ENCODE data around the gene FOXP3. TPM values are rescaled to one million over a fixed set of nuclear protein-coding genes. Genes with fewer than 3 reads are reported as not detected.

Gene FOXP3
- total RNA-seq, 1 donor from 2014 or later: 1.5 TPM

GRCh38 chrX:49257846-49258748, 6.4 kb downstream of the FOXP3 start:
- H3K27ac ChIP-seq: no peak overlapping the region
- intact Hi-C loops (cut with DNase I): no loop called here
- no peaks in the 10 kb centered on the region for H3K4me1 ChIP-seq
- H3K36me3 ChIP-seq: no peaks in the 10 kb centered on the region
- no peaks in the 10 kb centered on the region for H3K27me3 ChIP-seq
- H3K4me3 ChIP-seq: no peak overlapping the region
- TF ChIP-seq CTCF (IDR thresholded peaks at IDR 0.05): no peak
- TF ChIP-seq POLR2AphosphoS5 (IDR thresholded peaks at IDR 0.05; ENCODE audit: insufficient read depth in 1 of 2, low read depth in 1 of 2): no peak
- no peak for TF ChIP-seq POLR2A (IDR thresholded peaks at IDR 0.05)
- H3K9me3 ChIP-seq: no peaks in the 10 kb centered on the region
- no peak for DNase-seq (ENCODE audit: extremely low spot score in 2 of 2)

GRCh38 chrX:49257074-49257790, 7.3 kb downstream of the FOXP3 start:
- H3K27me3 ChIP-seq: no peaks in the 10 kb centered on the region
- no peaks in the 10 kb centered on the region for H3K9me3 ChIP-seq
- H3K4me3 ChIP-seq: no peak overlapping the region
- no peaks in the 10 kb centered on the region for H3K36me3 ChIP-seq
- no peaks in the 10 kb centered on the region for H3K4me1 ChIP-seq
- intact Hi-C loops (cut with DNase I): no loop called here
- no peak overlapping the region for H3K27ac ChIP-seq
- DNase-seq (ENCODE audit: extremely low spot score in 2 of 2): no peak
- TF ChIP-seq CTCF (IDR thresholded peaks at IDR 0.05): no peak
- TF ChIP-seq POLR2A (IDR thresholded peaks at IDR 0.05): no peak

- intact Hi-C loops (cut with DNase I): no loop called here
- Histone ChIP-seq H3K27ac (no peak overlapping the region), H3K36me3 (no peaks in the 10 kb centered on the region), H3K27me3 (no peaks in the 10 kb centered on the region), H3K4me3 (no peak overlapping the region), H3K9me3 (no peaks in the 10 kb centered on the region), H3K4me1 (no peaks in the 10 kb centered on the region)
- DNase-seq (ENCODE audit: extremely low spot score in 2 of 2): no peak
- no peak for TF ChIP-seq POLR2AphosphoS5 (IDR thresholded peaks at IDR 0.05; ENCODE audit: insufficient read depth in 1 of 2, low read depth in 1 of 2)
- no peak for TF ChIP-seq CTCF (IDR thresholded peaks at IDR 0.05)
- TF ChIP-seq POLR2A (IDR thresholded peaks at IDR 0.05): no peak
These were observed 8.1 kb downstream of the FOXP3 start for GRCh38 chrX:49256268-49256995.

- no peak for DNase-seq (ENCODE audit: extremely low spot score in 2 of 2)
- H3K4me3 ChIP-seq: no peak overlapping the region
- no peaks in the 10 kb centered on the region for H3K4me1 ChIP-seq
- intact Hi-C loops (cut with DNase I): no loop called here
- no peaks in the 10 kb centered on the region for H3K36me3 ChIP-seq
- H3K27me3 ChIP-seq: no peaks in the 10 kb centered on the region
- no peak for TF ChIP-seq POLR2A (IDR thresholded peaks at IDR 0.05)
- H3K9me3 ChIP-seq: no peaks in the 10 kb centered on the region
- no peak overlapping the region for H3K27ac ChIP-seq
These were observed 9.9 kb downstream of the FOXP3 start for GRCh38 chrX:49254639-49255038.

GRCh38 chrX:49251325-49251724, 13.2 kb downstream of the FOXP3 start:
- H3K27ac ChIP-seq: no peak overlapping the region
- no peaks in the 10 kb centered on the region for H3K4me1 ChIP-seq
- H3K27me3 ChIP-seq: no peaks in the 10 kb centered on the region
- DNase-seq (ENCODE audit: extremely low spot score in 2 of 2): no peak
- no peak overlapping the region for H3K4me3 ChIP-seq
- H3K9me3 ChIP-seq: no peaks in the 10 kb centered on the region
- intact Hi-C loops (cut with DNase I): no loop called here
- TF ChIP-seq POLR2AphosphoS5 (IDR thresholded peaks at IDR 0.05; ENCODE audit: insufficient read depth in 1 of 2, low read depth in 1 of 2): no peak
- TF ChIP-seq CTCF (IDR thresholded peaks at IDR 0.05): no peak
- no peak for TF ChIP-seq POLR2A (IDR thresholded peaks at IDR 0.05)
- H3K36me3 ChIP-seq: peaks cover 0 to 20% of the 10 kb centered on the region in 2 donors

All from vagina (tissue), 2 donors.